MCF 10A (cell line): ENCODE results near the gene ZDHHC16. TPM values are rescaled to one million over a fixed set of nuclear protein-coding genes. Genes with fewer than 3 reads are reported as not detected.
"Not testable (repeated sequence)": the region's sequence is repeated elsewhere in the genome, so short reads cannot be mapped to it uniquely, and the experiment has no call there.

Experiments used
- BruUV-seq: library from RNA; stranded (reverse); fragments of 400-500 nt; replicated peaks from 2 replicates; lab custom pipeline; 2021; lab: Mats Ljungman, UMichigan
- CTCF ChIA-PET: fragments of 300-600 bp; sonication (Branson Sonifier 250); formaldehyde crosslinking; extraction: SDS; loops from one replicate; lab custom pipeline; 2021; ENCODE audit warnings: antibody characterized with exemption, inconsistent platforms; lab: Yijun Ruan, JAX
- POLR2A ChIA-PET: fragments of 300-600, 350-650 bp; sonication (Branson Sonifier 250); formaldehyde crosslinking; extraction: SDS; loops from one replicate; lab custom pipeline; 2020; ENCODE audit warnings: antibody characterized with exemption, inconsistent platforms; lab: Yijun Ruan, JAX
- DNase-seq: peaks from one replicate; pipeline ENCODE4 v3.0.0-alpha.2; 2018; ENCODE audit not compliant: unreplicated experiment
- H3K27ac Mint-ChIP-seq: one replicate; pipeline ENCODE4 v1.8.0; 2022; ENCODE audit warnings: mild to moderate bottlenecking, low read depth, mixed read lengths; ENCODE audit not compliant: unreplicated experiment
- H3K27me3 Mint-ChIP-seq: one replicate; pipeline ENCODE4 v1.8.0; 2022; ENCODE audit warnings: mixed read lengths; ENCODE audit not compliant: insufficient read depth, unreplicated experiment
- H3K36me3 Mint-ChIP-seq: one replicate; pipeline ENCODE4 v1.8.0; 2022; ENCODE audit warnings: mild to moderate bottlenecking, moderate library complexity, mixed read lengths; ENCODE audit not compliant: insufficient read depth, unreplicated experiment
- H3K4me1 Mint-ChIP-seq: one replicate; pipeline ENCODE4 v1.8.0; 2022; ENCODE audit warnings: mixed read lengths; ENCODE audit not compliant: insufficient read depth, unreplicated experiment
- H3K4me3 Mint-ChIP-seq: one replicate; pipeline ENCODE4 v1.8.0; 2022; ENCODE audit warnings: mild to moderate bottlenecking, moderate library complexity, mixed read lengths; ENCODE audit not compliant: unreplicated experiment
- H3K9me3 Mint-ChIP-seq: one replicate; pipeline ENCODE4 v1.8.0; 2022; ENCODE audit warnings: mixed read lengths; ENCODE audit not compliant: unreplicated experiment
- CTCF ChIP-seq: fragments of 200-600 bp; IDR thresholded peaks from one replicate; pipeline ENCODE4 v1.8.0; 2022; ENCODE audit warnings: antibody characterized with exemption, mild to moderate bottlenecking; ENCODE audit not compliant: unreplicated experiment
- intact Hi-C: fragments of 100-400 bp; cut with micrococcal nuclease; formaldehyde crosslinking; loops from 2 replicates; pipeline ENCODE4 v1.14.1; 2022
- total RNA-seq: library from RNA; stranded (reverse); gene quantifications from 2 replicates; pipeline ENCODE4 v1.2.3, GENCODE V29; 2022

Gene ZDHHC16
- total RNA-seq, 1 experiment from 2014 or later: 48.0 TPM

DNA sequence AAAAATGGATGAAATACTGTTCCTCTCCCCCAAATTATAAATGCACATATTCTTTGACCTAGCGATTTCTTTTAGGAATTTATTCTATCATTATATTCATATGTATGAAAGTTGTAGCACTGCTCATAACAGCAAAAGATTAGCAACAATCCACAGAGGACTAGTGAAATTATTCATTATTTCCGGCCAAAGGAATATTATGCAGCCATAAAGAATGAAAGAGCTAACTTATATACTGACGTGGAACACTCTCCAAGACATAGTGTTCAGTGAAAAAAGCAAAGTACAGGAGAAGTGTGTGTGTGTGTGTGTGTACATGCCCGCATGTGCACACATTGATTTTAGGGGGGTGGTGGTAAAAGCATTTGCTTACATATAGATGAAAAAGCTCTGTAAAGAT lies 28.9 kb downstream of the ZDHHC16 start:
- CTCF ChIA-PET: interaction anchor here (0.6 to 5.7 kb wide), 4 partner anchors 10 to 153 kb away, joined by 3 to 43 read pairs (median 18); no protein-coding TSS in a partner anchor

DNA sequence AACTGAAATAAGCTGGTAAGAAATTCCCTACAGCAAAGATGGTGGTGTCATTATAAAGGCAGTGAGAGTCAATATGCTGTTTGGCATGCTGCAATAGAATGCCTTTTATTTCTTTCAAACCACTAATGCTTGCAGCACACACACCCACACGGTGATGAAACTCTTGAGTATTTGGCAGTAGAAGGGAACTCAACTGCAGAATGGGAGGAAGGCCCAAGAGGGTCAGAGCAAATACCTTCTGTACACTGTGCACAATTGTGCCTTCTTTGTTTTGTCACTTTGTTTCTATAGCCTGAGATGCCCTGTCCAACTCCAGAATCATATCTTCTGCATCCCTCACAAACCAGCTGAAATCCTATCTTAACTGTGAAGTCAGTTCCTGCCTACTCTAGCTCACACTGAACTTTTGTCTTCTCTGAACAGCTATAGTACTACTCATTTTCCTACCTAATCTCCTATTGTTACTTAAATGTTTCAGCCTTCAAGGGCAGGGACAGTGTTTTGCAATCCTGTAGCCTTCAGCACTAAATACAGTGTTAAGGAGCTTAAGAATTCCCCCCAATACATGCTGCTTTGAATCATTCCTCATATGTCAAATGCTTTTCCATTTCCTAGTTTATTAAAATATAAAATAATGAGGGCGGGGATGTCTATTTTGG lies 30.1 kb downstream of the ZDHHC16 start:
- no peak overlapping the region for H3K4me3 Mint-ChIP-seq
- H3K27ac Mint-ChIP-seq: peak overlapping the region; percentile 46
- H3K4me1 Mint-ChIP-seq: peaks cover 19% of the 10 kb centered on the region
- DNase-seq: peak; percentile 57
- H3K9me3 Mint-ChIP-seq: no peaks in the 10 kb centered on the region
- POLR2A ChIA-PET: interaction anchor here (0.7 to 2.4 kb wide), 11 partner anchors 8 to 121 kb away, joined by 3 to 14 read pairs (median 6); partner anchors contain the start of gene UBTD1
- no peak for TF ChIP-seq CTCF
- CTCF ChIA-PET: interaction anchor here (0.6 to 5.7 kb wide), 9 partner anchors 11 to 143 kb away, joined by 3 to 43 read pairs (median 4); partner anchors contain the start of gene ANKRD2
- H3K36me3 Mint-ChIP-seq: peaks cover 89% of the 10 kb centered on the region
- intact Hi-C loops: no loop called here
- BruUV-seq: no TSS peak
- H3K27me3 Mint-ChIP-seq: no peaks in the 10 kb centered on the region

More for the DNA sequence above, 28.9 kb downstream of the ZDHHC16 start:
- H3K36me3 Mint-ChIP-seq: peaks cover 93% of the 10 kb centered on the region
- no peak for TF ChIP-seq CTCF
- no peaks in the 10 kb centered on the region for H3K27me3 Mint-ChIP-seq
- intact Hi-C loops: no loop called here
- no TSS peak for BruUV-seq
- no peak for DNase-seq
- H3K9me3 Mint-ChIP-seq: no peaks in the 10 kb centered on the region
- H3K4me1 Mint-ChIP-seq: peaks cover 10% of the 10 kb centered on the region
- no peak overlapping the region for H3K4me3 Mint-ChIP-seq
- no peak overlapping the region for H3K27ac Mint-ChIP-seq
- POLR2A ChIA-PET: interaction anchor here (1.2 to 1.5 kb wide), 4 partner anchors 15 to 174 kb away, joined by 3 to 5 read pairs (median 4); no protein-coding TSS in a partner anchor

GRCh38 chr10:97479410-97479809 lies 33.4 kb downstream of the ZDHHC16 start:
- ChIA-PET CTCF (interaction anchor here (0.6 to 3.6 kb wide), 3 partner anchors 15 to 802 kb away, joined by 3 to 13 read pairs (median 3); no protein-coding TSS in a partner anchor), POLR2A (interaction anchor here (0.6 to 4.1 kb wide), 2 partner anchors 18 to 74 kb away, joined by 3 to 27 read pairs; no protein-coding TSS in a partner anchor)
- peaks cover 26% of the 10 kb centered on the region for H3K4me1 Mint-ChIP-seq
- intact Hi-C loops, H3K4me3 Mint-ChIP-seq, H3K27me3 Mint-ChIP-seq, DNase-seq, H3K9me3 Mint-ChIP-seq, BruUV-seq, H3K27ac Mint-ChIP-seq: not testable (repeated sequence)
- H3K36me3 Mint-ChIP-seq: peaks cover 71% of the 10 kb centered on the region

- H3K4me1 Mint-ChIP-seq: peaks cover 26% of the 10 kb centered on the region
- H3K27me3 Mint-ChIP-seq: no peaks in the 10 kb centered on the region
- no TSS peak for BruUV-seq
- H3K27ac Mint-ChIP-seq: no peak overlapping the region
- no peak for TF ChIP-seq CTCF
- H3K36me3 Mint-ChIP-seq: peaks cover 71% of the 10 kb centered on the region
- ChIA-PET CTCF (interaction anchor here (0.6 to 3.6 kb wide), 5 partner anchors 15 to 802 kb away, joined by 3 to 13 read pairs (median 3); no protein-coding TSS in a partner anchor), POLR2A (interaction anchor here (0.6 to 4.1 kb wide), 5 partner anchors 12 to 74 kb away, joined by 3 to 27 read pairs (median 5); partner anchors contain the start of gene UBTD1)
- no peak for DNase-seq
- intact Hi-C loops: no loop called here
- H3K9me3 Mint-ChIP-seq: no peaks in the 10 kb centered on the region
- no peak overlapping the region for H3K4me3 Mint-ChIP-seq
Observed at GRCh38 chr10:97479939-97480338, 34.0 kb downstream of the ZDHHC16 start.
